Measurements from ENCODE around the gene PTPN4.

The PTPN4 gene

DNA sequence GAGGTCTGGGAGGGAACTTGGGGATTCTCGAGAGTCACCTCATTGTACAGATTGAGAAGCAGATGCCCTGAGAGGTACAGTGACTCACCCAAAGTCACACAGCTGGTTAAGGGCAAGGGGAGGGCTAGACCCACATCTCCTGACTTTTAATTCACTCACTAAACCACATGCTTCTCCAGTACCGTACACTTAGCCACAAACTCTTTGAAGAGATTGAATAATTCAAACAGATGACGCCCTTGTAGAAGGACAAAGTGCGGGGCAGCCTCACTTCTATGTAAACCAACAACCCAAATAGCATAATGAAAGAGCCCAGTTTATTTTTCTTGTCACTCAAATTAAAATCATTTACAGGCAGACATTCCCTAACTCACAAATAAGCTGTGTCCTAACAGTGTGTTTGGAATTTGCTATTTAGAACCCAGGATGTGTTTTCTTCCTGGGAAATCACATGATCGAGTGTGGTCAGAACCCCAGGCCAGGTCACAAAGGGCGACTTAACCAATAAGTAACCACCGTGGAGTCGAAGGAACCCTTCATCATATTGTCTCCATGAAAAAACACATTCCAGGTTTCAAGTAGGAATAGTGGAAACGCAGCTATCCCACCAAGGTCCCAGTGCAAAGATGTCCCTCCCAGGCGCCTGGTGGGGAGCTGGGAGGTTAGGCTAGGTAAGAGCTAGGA, 35.8 kb upstream of the PTPN4 start:
- no peaks in the 10 kb centered on the region for H3K27me3 ChIP-seq (ENCODE audit: insufficient read depth, low read length, poor library complexity, severe bottlenecking)
- H3K9me2 ChIP-seq (replicated peaks; ENCODE audit: low read depth, low read length) = no peaks in the 10 kb centered on the region
- no peaks in the 10 kb centered on the region for H3K36me3 ChIP-seq (ENCODE audit: insufficient read depth, low read length)
- H3K9me3 ChIP-seq (ENCODE audit: insufficient read depth, low read depth, low read length) = no peaks in the 10 kb centered on the region
- no peaks in the 10 kb centered on the region for H4K20me1 ChIP-seq (ENCODE audit: insufficient read depth, low read length, poor library complexity, severe bottlenecking)
- no peak overlapping the region for H2AFZ ChIP-seq (ENCODE audit: low read length)
- TF ChIP-seq, protein P1, sequence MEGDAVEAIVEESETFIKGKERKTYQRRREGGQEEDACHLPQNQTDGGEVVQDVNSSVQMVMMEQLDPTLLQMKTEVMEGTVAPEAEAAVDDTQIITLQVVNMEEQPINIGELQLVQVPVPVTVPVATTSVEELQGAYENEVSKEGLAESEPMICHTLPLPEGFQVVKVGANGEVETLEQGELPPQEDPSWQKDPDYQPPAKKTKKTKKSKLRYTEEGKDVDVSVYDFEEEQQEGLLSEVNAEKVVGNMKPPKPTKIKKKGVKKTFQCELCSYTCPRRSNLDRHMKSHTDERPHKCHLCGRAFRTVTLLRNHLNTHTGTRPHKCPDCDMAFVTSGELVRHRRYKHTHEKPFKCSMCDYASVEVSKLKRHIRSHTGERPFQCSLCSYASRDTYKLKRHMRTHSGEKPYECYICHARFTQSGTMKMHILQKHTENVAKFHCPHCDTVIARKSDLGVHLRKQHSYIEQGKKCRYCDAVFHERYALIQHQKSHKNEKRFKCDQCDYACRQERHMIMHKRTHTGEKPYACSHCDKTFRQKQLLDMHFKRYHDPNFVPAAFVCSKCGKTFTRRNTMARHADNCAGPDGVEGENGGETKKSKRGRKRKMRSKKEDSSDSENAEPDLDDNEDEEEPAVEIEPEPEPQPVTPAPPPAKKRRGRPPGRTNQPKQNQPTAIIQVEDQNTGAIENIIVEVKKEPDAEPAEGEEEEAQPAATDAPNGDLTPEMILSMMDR (conservative IDR thresholded peaks at IDR 0.05; ENCODE audit: low read length) = no peak
- no peak for TF ChIP-seq EZH2phosphoT487 (IDR thresholded peaks at IDR 0.05; ENCODE audit: borderline replicate concordance)
- H3K79me2 ChIP-seq (ENCODE audit: insufficient read depth, low read length) = no peaks in the 10 kb centered on the region
- no peaks in the 10 kb centered on the region for H3K4me1 ChIP-seq (ENCODE audit: insufficient read depth, low read length, poor library complexity, severe bottlenecking)
- H3K4me3 ChIP-seq (ENCODE audit: low read length, poor library complexity, severe bottlenecking) = no peak overlapping the region
- no peaks in the 10 kb centered on the region for H3F3A ChIP-seq (ENCODE audit: low read depth)
- H3K9ac ChIP-seq (ENCODE audit: low read depth, low read length, poor library complexity, severe bottlenecking) = no peak overlapping the region
- H3K4me2 ChIP-seq (ENCODE audit: low read depth, low read length, poor library complexity, severe bottlenecking) = no peak overlapping the region

DNA sequence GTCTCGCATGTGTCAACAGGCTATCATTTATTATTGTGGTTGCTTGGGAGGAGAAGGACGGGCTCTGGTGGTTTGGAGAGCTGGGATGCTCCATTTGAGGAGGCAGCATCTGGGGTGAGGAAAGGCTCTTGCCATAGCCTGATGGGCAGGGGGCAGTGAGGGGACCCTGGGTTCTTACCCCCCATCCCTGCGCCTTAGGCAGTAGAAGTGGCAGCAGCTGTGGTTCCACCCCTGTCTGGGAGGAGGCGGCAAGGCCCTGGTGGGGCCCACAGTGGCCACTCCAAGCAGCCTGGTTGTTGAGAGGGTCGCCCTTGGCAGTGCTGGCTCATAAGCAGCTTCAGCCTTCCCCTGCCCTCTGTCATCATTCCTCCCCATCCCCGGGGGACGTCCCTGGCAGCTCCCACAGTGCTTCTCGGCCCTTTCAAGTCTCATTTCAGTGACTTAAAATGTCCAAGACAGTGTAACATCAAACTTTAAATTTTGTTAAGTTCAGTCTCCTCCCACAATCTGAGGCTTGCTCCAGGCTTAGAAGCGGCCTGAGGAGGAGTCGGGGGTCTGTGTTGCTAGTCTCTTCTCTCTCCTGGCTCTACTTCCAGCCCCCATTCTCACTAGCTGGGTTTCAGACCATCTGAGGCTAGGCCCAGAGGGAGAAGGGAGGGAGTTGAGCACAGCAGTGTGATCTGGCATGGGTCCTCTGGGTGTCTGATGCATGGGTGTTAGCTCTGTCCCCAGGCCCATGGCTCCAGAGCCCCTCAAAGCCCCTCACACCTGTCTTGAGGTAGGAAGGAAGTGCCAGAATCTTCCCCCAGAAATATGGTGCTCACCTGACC, 34.9 kb upstream of the PTPN4 start:
- H3K4me1 ChIP-seq (ENCODE audit: insufficient read depth, low read length, poor library complexity, severe bottlenecking) = no peaks in the 10 kb centered on the region
- no peak overlapping the region for H3K9ac ChIP-seq (ENCODE audit: low read depth, low read length, poor library complexity, severe bottlenecking)
- H3K27me3 ChIP-seq (ENCODE audit: insufficient read depth, low read length, poor library complexity, severe bottlenecking) = no peaks in the 10 kb centered on the region
- H3K9me2 ChIP-seq (replicated peaks; ENCODE audit: low read depth, low read length) = no peaks in the 10 kb centered on the region
- no peaks in the 10 kb centered on the region for H4K20me1 ChIP-seq (ENCODE audit: insufficient read depth, low read length, poor library complexity, severe bottlenecking)
- no peaks in the 10 kb centered on the region for H3K9me3 ChIP-seq (ENCODE audit: insufficient read depth, low read depth, low read length)
- H3K79me2 ChIP-seq (ENCODE audit: insufficient read depth, low read length) = no peaks in the 10 kb centered on the region
- no peak overlapping the region for H3K4me2 ChIP-seq (ENCODE audit: low read depth, low read length, poor library complexity, severe bottlenecking)
- no peaks in the 10 kb centered on the region for H3F3A ChIP-seq (ENCODE audit: low read depth)
- no peak for TF ChIP-seq EZH2phosphoT487 (IDR thresholded peaks at IDR 0.05; ENCODE audit: borderline replicate concordance)
- TF ChIP-seq, protein P1 (conservative IDR thresholded peaks at IDR 0.05; ENCODE audit: low read length) = no peak
- H2AFZ ChIP-seq (ENCODE audit: low read length) = no peak overlapping the region
- H3K4me3 ChIP-seq (ENCODE audit: low read length, poor library complexity, severe bottlenecking) = no peak overlapping the region
- H3K36me3 ChIP-seq (ENCODE audit: insufficient read depth, low read length) = no peaks in the 10 kb centered on the region

DNA sequence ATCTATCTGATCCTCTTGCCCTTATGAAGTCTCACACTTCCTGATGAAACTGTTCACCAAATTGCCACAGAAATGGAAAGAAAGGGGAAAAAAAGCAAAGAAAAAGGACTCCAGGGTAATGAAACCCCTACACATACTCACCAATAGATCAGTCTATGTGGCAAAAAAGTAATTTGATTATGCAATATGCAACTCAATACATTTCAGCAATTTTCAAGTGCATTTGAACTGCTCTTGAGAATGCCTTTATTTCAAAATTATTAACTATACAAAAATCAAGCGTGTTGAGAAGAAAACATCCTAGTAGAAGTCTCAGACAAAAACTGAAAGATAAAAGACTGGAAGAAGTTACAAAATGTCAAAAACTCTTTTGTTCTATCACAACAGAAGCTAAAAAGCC, 32.2 kb upstream of the PTPN4 start:
- H3K27me3 ChIP-seq (ENCODE audit: insufficient read depth, low read length, poor library complexity, severe bottlenecking) = no peaks in the 10 kb centered on the region
- H3K9me3 ChIP-seq (ENCODE audit: insufficient read depth, low read depth, low read length) = no peaks in the 10 kb centered on the region
- H3F3A ChIP-seq (ENCODE audit: low read depth) = no peaks in the 10 kb centered on the region
- TF ChIP-seq, protein P1 (conservative IDR thresholded peaks at IDR 0.05; ENCODE audit: low read length) = no peak
- no peak for TF ChIP-seq EZH2phosphoT487 (IDR thresholded peaks at IDR 0.05; ENCODE audit: borderline replicate concordance)
- no peak overlapping the region for H3K4me3 ChIP-seq (ENCODE audit: low read length, poor library complexity, severe bottlenecking)
- no peak overlapping the region for H2AFZ ChIP-seq (ENCODE audit: low read length)
- H3K9ac ChIP-seq (ENCODE audit: low read depth, low read length, poor library complexity, severe bottlenecking) = no peak overlapping the region
- no peaks in the 10 kb centered on the region for H3K9me2 ChIP-seq (replicated peaks; ENCODE audit: low read depth, low read length)
- H3K36me3 ChIP-seq (ENCODE audit: insufficient read depth, low read length) = no peaks in the 10 kb centered on the region
- H3K4me1 ChIP-seq (ENCODE audit: insufficient read depth, low read length, poor library complexity, severe bottlenecking) = no peaks in the 10 kb centered on the region
- no peaks in the 10 kb centered on the region for H4K20me1 ChIP-seq (ENCODE audit: insufficient read depth, low read length, poor library complexity, severe bottlenecking)
- H3K4me2 ChIP-seq (ENCODE audit: low read depth, low read length, poor library complexity, severe bottlenecking) = no peak overlapping the region
- no peaks in the 10 kb centered on the region for H3K79me2 ChIP-seq (ENCODE audit: insufficient read depth, low read length)

Measured in Loucy (cell line).